Measurements from ENCODE around the gene RHEB. TPM values are rescaled to one million over a fixed set of nuclear protein-coding genes. Genes with fewer than 3 reads are reported as not detected.

RHEB gene
- 94.4 and 129 TPM in 2 replicates for total RNA-seq (2014; rRNA removed; shearing (Covaris generic))

GRCh38 chr7:151519765-151520418, at the start of gene RHEB:
RHEB (minus strand) TSS chr7:151519895; CDS start chr7:151519511, 384 bp downstream.

GRCh38 chr7:151439855-151440798, 79.6 kb downstream of the RHEB start, which contains the start of gene CRYGN:
CRYGN (minus strand) TSS chr7:151440141; CDS start chr7:151439917, 224 bp downstream.

Small RNA genes within 50 kb of the gene (small RNA-seq; reads per million reads assigned to genes)
- gene MIR3907 (not detected), gene RN7SL76P (not detected)

Other genes starting within 250 kb of the RHEB start
- 81.8 and 85.5 TPM in 2 replicates for gene NUB1, start 178.1 kb downstream of the RHEB start, total RNA-seq (2014; rRNA removed; shearing (Covaris generic))
- not detected in 2 replicates for gene WDR86, start 109.9 kb downstream of the RHEB start, total RNA-seq (2014; rRNA removed; shearing (Covaris generic))
- not detected in 2 replicates for gene CRYGN, start 79.8 kb downstream of the RHEB start, total RNA-seq (2014; rRNA removed; shearing (Covaris generic))

All from A375 (cell line).